ENCODE results near the gene TMBIM6. TPM values are rescaled to one million over a fixed set of nuclear protein-coding genes. Genes with fewer than 3 reads are reported as not detected.
"Not testable (repeated sequence)": the region's sequence is repeated elsewhere in the genome, so short reads cannot be mapped to it uniquely, and the experiment has no call there.

The TMBIM6 gene
- polyA plus RNA-seq, 1 donor from 2014 or later = 710 TPM

DNA sequence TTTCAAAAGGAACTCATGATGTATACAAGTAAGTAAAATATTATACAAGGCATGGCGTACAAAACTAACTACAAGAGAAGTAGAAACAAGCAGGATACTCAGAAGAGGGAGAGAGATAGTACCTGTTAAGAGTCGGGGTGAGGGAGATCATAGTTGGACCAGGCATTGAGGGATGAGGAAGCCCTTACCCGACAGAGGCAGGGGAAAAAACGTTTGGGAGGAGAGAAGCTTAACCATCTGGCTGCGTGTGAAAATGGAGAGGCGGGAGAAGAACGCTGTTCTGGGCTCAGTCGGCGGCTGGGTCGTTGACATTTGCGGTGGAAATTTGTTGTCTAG, 33.6 kb upstream of the TMBIM6 start:
- Mint-ChIP-seq H3K27me3 (peaks cover 5% of the 10 kb centered on the region), H3K27ac (peak overlapping the region; percentile 40 to 84 (median 62)), H3K4me1 (peaks cover 27 to 36% (median 35%) of the 10 kb centered on the region in 3 donors)

DNA sequence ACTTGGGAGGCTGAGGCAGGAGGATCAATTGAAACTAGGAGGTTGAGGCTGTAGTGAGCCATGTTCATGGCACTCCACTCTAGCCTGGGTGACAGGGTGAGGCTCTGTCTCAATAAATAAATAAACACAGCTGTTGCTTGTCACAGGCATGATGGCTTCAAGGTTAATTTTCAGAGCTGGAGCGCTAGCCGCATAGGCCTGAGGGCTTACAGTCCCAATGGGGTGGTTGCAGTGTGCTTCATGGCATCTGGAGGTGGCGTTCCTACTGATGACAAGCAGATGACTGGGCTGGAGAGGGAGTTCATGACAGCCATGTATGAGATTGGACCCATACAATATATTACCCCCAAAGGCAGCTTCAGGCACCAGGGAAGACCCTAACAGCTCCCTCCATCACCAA, 32.5 kb upstream of the TMBIM6 start:
- H3K4me3 Mint-ChIP-seq = peak overlapping the region in 2 of 4 donors; percentile 14 to 36
- H3K27me3 Mint-ChIP-seq = peaks cover 5% of the 10 kb centered on the region
- H3K4me1 Mint-ChIP-seq = peaks cover 17 to 25% (median 24%) of the 10 kb centered on the region in 3 donors
- H3K27ac Mint-ChIP-seq = no peak overlapping the region
- no peaks in the 10 kb centered on the region for H3K9me3 Mint-ChIP-seq
- H3K36me3 Mint-ChIP-seq = no peaks in the 10 kb centered on the region

More for the DNA sequence above, 33.6 kb upstream of the TMBIM6 start:
- Mint-ChIP-seq H3K4me3 (peak overlapping the region; percentile 51 to 94 (median 83)), H3K9me3 (no peaks in the 10 kb centered on the region), H3K36me3 (no peaks in the 10 kb centered on the region)

DNA sequence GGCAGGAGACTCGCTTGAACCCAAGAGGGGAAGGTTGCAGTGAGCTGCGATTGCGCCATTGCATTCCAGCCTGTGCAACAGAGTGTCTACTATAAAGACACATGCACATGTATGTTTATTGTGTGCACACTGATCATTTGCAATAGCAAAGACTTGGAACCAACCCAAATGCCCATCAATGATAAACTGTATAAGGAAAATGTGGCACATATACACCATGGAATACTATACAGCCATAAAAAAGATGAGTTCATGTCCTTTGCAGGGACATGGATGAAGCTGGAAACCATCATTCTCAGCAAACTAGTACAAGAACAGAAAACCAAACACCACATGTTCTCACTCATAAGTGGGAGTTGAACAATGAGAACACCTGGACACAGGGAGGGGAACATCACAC, 27.4 kb upstream of the TMBIM6 start:
- not testable (repeated sequence) for H3K4me3 Mint-ChIP-seq, H3K27me3 Mint-ChIP-seq, H3K36me3 Mint-ChIP-seq, H3K4me1 Mint-ChIP-seq, H3K27ac Mint-ChIP-seq, H3K9me3 Mint-ChIP-seq

DNA sequence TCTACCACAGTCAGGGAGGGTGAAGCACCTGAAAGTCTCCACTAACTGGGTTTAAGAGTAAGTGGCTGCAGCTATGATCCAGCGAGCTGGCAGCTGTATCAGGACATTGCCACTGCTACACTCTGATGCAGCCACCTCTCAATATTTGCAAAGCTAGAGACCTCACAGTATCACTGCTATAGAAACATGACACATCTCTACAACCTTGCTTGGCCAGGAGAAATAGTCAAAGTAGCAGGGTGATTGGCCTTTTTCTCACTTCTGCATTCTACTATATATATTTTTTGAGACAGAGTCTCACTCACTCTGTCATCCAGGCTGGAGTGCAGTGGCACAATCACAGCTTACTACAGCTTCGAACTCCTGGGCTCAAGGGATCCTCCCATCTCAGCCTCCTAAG, 24.8 kb upstream of the TMBIM6 start:
- no peaks in the 10 kb centered on the region for H3K36me3 Mint-ChIP-seq
- no peaks in the 10 kb centered on the region for H3K4me1 Mint-ChIP-seq
- no peaks in the 10 kb centered on the region for H3K9me3 Mint-ChIP-seq
- H3K4me3 Mint-ChIP-seq = no peak overlapping the region
- peaks cover 7% of the 10 kb centered on the region for H3K27me3 Mint-ChIP-seq
- H3K27ac Mint-ChIP-seq = no peak overlapping the region

DNA sequence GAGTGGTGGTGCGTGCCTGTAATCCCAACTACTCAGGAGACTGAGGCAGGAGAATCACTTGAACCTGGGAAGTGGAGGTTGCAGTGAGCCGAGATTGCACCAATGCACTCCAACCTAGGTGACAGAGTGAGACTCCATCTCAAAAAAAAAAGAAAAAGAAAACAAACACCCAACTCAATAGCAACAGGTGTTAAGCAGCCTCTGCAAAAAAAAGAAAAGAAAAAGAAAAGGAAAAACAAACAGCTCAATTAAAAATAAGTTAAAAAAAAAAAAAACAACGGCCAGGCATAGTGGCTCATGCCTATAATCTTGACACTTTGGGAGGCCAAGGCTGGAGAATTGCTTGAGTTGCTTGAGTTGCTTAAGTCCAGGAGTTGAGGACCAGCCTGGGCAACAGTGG, 23.6 kb upstream of the TMBIM6 start:
- H3K27me3 Mint-ChIP-seq, H3K27ac Mint-ChIP-seq, H3K4me3 Mint-ChIP-seq, H3K9me3 Mint-ChIP-seq, H3K4me1 Mint-ChIP-seq, H3K36me3 Mint-ChIP-seq: not testable (repeated sequence)

DNA sequence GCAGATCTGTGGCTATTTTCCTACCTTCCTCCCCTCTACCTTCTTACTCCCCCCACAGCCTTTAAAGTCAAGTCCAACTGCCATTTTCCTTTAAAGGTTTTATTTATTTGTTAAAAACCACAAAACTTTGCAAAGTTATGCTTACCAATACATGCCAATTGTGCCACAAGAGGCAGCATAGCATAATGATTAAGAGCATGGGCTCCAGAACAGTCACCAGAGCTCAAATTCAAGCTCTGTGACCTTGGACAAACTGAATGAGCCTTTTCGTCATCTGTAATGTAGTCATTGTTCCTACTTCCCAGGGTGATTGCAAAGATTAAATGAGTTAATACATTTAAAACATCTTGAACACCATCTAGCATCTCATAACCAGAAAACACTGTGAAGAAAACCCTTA, 21.1 kb upstream of the TMBIM6 start:
- Mint-ChIP-seq H3K4me3 (no peak overlapping the region), H3K27ac (no peak overlapping the region), H3K9me3 (no peaks in the 10 kb centered on the region), H3K27me3 (peaks cover 11% of the 10 kb centered on the region), H3K4me1 (no peaks in the 10 kb centered on the region), H3K36me3 (no peaks in the 10 kb centered on the region)

DNA sequence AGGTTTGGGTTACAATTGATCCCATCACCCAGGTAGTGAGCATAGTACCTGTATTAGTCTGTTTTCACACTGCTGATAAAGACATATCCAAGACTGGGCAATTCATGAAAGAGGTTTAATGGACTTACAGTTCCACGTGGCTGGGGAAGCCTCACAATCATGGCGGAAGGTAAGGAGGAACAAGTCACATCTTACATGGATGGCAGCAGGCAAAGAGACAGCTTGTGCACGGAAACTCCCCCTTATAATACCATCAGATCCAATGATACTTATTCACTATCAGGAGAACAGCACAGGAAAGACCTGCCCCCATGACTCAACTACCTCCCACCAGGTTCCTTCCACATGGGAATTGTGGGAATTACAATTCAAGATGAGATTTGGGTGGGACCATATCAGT, 20.0 kb upstream of the TMBIM6 start:
- H3K9me3 Mint-ChIP-seq, H3K4me3 Mint-ChIP-seq, H3K27ac Mint-ChIP-seq, H3K4me1 Mint-ChIP-seq, H3K36me3 Mint-ChIP-seq: not testable (repeated sequence)
- H3K27me3 Mint-ChIP-seq = peaks cover 11% of the 10 kb centered on the region

DNA sequence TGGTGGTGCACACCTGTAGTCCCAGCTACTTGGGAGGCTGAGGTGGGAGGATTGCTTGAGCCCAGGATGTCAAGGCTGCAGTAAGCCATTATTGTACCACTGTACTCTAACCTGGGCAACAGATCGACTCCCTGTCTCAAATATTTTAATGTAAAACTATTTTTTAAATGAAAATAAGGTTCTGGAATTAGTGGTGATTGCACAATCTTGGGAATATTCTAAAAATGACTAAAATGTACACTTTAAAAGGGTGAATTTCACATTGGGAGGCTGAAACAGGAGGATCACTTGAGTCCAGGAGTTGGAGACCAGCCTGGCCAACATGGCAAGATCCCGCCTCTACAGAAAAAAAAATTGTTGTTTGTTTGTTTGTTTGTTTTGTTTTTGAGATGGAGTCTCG, 12.9 kb upstream of the TMBIM6 start:
- Mint-ChIP-seq H3K27me3 (peaks cover 4% of the 10 kb centered on the region), H3K9me3 (no peaks in the 10 kb centered on the region), H3K4me1 (no peaks in the 10 kb centered on the region), H3K36me3 (no peaks in the 10 kb centered on the region), H3K27ac (no peak overlapping the region), H3K4me3 (no peak overlapping the region)

DNA sequence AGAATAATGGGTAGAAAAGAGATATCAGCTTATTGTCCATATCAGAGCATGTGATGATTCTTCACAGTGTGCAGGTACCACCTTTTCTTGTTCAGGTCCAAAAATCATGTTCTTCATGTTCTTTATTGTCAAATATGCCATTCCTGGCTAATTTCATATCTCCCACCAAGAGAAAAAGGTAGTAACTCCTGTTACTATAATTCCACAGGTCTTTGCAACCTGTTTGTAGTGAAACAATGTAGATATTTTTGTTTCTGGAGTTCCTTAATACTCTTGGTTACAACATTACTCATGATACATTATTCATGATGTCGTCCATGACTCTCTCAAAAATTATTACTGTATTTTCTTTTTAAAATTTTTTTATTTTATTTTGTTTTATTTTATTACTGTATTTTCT, 11.3 kb upstream of the TMBIM6 start:
- H3K4me3 Mint-ChIP-seq = no peak overlapping the region
- H3K27me3 Mint-ChIP-seq = no peaks in the 10 kb centered on the region
- H3K4me1 Mint-ChIP-seq = no peaks in the 10 kb centered on the region
- H3K9me3 Mint-ChIP-seq = peaks cover 0 to 4% (median 3%) of the 10 kb centered on the region in 3 donors
- no peaks in the 10 kb centered on the region for H3K36me3 Mint-ChIP-seq
- no peak overlapping the region for H3K27ac Mint-ChIP-seq

DNA sequence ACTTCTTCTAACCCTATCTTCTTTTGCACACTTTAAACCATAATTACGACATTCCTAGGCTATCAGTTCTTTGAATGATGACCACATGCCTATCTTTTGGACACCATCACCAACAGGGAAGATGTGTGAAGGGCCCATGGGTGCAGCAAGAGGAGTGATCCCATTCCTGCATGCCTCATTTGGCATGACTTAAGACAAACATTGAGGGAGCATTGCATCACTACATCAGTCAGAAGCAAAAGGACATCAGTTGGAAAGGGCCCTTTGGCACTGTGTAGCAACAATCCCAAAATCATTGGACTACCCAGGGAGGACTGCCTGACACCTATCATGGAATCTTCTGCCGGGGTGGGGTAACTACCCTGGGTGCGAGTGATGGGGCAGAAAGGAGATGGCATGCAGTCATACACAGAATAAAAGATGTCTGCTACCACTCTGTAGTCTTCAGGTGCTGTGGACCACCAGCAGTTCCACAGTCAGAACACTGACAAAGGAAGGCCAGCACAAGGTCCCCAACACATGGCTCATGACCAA, 10.7 kb upstream of the TMBIM6 start:
- H3K4me3 Mint-ChIP-seq = no peak overlapping the region
- H3K27me3 Mint-ChIP-seq = no peaks in the 10 kb centered on the region
- peaks cover 0 to 8% (median 7%) of the 10 kb centered on the region in 3 donors for H3K9me3 Mint-ChIP-seq

DNA sequence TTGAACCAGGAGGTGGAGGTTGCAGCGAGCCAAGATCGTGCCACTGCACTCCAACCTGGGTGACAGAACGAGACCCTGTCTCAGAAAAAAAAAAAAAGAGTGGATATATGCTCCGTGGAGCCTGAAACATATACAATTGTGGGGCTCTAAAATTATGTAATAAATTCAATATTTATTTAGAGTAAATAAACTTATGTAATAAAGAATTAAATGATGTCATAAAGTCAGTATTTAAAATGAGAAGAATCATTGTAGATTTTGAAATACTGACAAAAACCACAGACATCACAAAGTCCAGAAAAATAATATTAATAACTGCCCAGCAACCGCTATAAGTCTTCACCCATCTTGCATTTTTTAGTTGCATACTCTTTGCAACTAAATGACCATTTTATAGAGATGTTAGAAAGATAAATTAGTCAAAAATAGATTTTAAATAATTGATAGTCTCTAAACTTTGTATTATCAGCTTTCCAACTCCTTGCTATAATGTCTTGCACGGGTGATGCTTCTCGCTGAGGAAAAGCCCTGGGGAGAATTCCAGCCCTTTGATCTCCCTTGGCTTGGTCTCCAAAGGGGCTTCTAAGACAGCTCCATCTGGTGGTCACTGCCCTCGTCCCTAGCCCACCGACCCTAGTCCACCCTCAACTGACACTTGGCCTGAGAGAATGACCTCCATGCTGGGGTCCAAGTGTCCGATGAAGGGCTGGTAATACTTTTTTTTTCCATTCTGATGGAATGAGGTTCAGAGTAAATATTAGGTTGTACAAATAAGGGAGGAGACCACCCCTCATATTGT, 7.9 kb upstream of the TMBIM6 start:
- H3K27ac Mint-ChIP-seq = no peak overlapping the region
- no peaks in the 10 kb centered on the region for H3K36me3 Mint-ChIP-seq
- no peaks in the 10 kb centered on the region for H3K27me3 Mint-ChIP-seq
- no peak overlapping the region for H3K4me3 Mint-ChIP-seq
- peaks cover 0 to 8% (median 7%) of the 10 kb centered on the region in 3 donors for H3K9me3 Mint-ChIP-seq
- no peaks in the 10 kb centered on the region for H3K4me1 Mint-ChIP-seq

More for the DNA sequence above, 10.7 kb upstream of the TMBIM6 start:
- Mint-ChIP-seq H3K27ac (no peak overlapping the region), H3K4me1 (no peaks in the 10 kb centered on the region), H3K36me3 (no peaks in the 10 kb centered on the region)

DNA sequence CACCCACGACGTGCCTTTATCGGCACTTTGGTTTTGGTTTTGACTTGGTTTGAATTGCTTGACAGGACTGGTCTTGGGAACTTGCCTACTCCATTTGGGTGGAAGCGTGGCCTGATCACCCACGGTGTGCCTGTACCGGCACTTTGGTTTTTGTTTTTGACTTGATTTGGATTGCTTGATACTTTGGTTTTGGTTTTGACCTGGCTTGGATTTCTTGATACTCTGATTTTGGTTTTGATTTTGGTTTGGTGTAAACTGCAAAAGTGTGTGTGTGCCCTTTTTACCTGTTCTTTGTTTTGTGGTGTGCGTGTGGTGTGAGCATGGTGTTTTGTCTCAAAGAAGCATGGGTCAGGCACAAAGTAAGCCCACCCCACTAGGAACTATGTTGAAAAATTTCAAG, 6.5 kb upstream of the TMBIM6 start:
- not testable (repeated sequence) for H3K36me3 Mint-ChIP-seq, H3K27ac Mint-ChIP-seq, H3K4me1 Mint-ChIP-seq, H3K9me3 Mint-ChIP-seq, H3K27me3 Mint-ChIP-seq
- peak overlapping the region in 1 of 4 donors; percentile 86 for H3K4me3 Mint-ChIP-seq

DNA sequence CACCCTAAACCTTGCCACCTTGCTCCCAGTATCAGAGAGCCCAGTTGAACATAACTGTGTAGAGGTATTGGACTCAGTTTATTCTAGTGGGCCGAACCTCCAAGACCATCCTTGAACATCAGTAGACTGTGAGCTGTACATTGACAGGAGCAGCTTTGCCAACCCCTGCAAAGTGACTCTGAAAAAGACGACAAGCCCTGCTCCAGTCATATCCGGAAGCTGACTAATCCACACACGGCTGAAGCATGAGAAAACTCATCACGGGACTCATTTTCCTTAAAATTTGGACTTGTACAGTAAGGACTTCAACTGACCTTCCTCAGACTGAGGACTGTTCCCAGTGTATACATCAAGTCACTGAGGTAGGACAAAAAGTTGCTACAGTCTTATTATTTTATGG, 2.6 kb upstream of the TMBIM6 start:
- H3K9me3 Mint-ChIP-seq, H3K36me3 Mint-ChIP-seq, H3K27me3 Mint-ChIP-seq, H3K4me3 Mint-ChIP-seq, H3K27ac Mint-ChIP-seq: not testable (repeated sequence)
- peaks cover 12 to 16% (median 15%) of the 10 kb centered on the region in 3 donors for H3K4me1 Mint-ChIP-seq

DNA sequence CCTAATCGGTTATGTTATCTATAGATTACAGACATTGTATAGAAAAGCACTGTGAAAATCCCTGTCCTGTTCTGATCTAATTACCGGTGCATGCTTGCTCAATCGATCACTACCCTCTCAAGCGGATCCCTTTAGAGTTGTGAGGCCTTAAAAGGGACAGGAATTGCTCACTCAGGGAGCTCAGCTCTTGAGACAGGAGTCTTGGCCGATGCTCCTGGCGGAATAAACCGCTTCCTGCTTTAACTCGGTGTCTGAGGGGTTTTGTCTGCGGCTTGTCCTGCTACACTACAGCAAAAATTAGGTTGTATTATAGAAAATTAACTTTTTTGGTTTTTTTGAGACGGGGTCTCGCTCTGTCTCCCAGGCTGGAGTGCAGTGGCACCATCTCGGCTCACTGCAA, 1.1 kb upstream of the TMBIM6 start:
- peaks cover 26 to 29% (median 27%) of the 10 kb centered on the region in 3 donors for H3K4me1 Mint-ChIP-seq
- H3K27me3 Mint-ChIP-seq, H3K9me3 Mint-ChIP-seq, H3K4me3 Mint-ChIP-seq, H3K36me3 Mint-ChIP-seq: not testable (repeated sequence)
- H3K27ac Mint-ChIP-seq = peak overlapping the region in 1 of 3 donors; percentile 39

DNA sequence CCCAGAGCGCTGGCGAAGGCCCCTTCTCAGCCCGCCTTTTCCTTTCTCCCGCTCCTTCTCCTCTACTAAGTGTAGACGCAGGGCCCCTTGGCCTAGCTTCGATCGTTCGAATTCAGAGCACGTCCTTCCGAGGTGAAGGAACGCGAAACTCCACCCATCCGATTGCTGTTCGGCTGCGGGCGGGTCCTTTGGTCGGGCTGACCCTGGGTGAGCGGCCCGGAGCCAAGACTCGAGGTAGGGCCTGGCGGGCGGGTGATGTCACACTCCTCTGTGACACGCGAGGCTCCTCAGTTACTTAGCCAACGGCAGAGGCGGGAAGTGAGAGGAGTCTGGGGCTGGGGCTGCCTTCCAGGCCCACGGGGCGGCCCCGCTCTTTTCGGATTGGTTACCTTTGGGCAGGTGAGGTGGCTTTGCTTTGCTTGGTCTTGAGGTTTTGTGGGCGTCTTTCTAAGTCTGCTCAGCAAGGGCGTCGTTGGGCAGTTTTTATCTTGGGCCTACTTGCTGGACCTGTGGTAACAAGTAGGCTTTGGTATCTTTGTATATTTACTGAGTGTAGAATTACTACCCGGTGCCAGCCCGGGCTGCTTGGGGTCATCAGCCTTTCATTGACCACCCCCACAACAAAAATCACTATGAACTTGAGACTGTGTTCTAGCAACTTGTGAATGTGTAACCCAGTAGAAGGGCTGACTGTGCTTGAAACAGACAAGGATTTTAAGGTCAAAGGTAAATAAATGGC, 694 bp downstream of the TMBIM6 start:
- Mint-ChIP-seq H3K27me3 (no peaks in the 10 kb centered on the region), H3K27ac (peak overlapping the region; percentile 93 to 100 (median 99)), H3K4me1 (peaks cover 35 to 36% (median 35%) of the 10 kb centered on the region in 3 donors), H3K36me3 (peaks cover 8% of the 10 kb centered on the region), H3K4me3 (peak overlapping the region; percentile 88 to 99 (median 98)), H3K9me3 (no peaks in the 10 kb centered on the region)
